ENCODE data around the gene NTSR2.

DNA sequence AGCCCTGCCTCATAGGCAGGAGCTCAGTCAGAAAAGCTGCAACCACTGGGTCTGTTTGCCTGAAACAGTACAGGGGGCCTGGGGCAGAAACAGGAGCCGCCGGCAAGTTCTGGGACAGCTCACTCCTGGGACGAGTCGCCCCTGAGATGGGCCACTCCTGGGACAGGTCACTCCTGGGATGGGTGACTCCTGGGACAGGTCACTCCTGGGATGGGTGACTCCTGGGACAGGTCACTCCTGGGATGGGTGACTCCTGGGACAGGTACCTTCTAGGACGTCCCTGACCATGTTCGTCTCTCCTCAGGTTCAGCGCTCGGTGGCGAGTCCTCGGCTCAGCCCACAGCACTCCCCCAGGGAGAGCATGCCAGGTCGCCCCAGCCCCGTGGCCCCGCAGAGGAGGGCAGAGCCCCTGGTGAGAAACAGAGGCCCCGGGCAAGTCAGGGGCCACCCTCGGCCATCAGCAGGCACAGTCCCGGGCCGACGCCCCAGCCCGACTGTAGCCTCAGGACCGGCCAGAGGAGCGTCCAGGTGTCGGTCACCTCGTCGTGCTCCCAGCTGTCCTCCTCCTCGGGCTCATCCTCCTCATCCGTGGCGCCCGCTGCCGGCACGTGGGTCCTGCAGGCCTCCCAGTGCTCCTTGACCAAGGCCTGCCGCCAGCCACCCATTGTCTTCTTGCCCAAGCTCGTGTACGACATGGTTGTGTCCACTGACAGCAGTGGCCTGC, 51.8 kb downstream of the NTSR2 start:
- TF ChIP-seq, protein P1, sequence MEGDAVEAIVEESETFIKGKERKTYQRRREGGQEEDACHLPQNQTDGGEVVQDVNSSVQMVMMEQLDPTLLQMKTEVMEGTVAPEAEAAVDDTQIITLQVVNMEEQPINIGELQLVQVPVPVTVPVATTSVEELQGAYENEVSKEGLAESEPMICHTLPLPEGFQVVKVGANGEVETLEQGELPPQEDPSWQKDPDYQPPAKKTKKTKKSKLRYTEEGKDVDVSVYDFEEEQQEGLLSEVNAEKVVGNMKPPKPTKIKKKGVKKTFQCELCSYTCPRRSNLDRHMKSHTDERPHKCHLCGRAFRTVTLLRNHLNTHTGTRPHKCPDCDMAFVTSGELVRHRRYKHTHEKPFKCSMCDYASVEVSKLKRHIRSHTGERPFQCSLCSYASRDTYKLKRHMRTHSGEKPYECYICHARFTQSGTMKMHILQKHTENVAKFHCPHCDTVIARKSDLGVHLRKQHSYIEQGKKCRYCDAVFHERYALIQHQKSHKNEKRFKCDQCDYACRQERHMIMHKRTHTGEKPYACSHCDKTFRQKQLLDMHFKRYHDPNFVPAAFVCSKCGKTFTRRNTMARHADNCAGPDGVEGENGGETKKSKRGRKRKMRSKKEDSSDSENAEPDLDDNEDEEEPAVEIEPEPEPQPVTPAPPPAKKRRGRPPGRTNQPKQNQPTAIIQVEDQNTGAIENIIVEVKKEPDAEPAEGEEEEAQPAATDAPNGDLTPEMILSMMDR (IDR thresholded peaks at IDR 0.05): no peak
- no peak for TF ChIP-seq POLR2AphosphoS5 (IDR thresholded peaks at IDR 0.05)
- TF ChIP-seq POLR2A (IDR thresholded peaks at IDR 0.05): no peak
- TF ChIP-seq EP300 (IDR thresholded peaks at IDR 0.05; ENCODE audit: low read depth): no peak

Measured in transverse colon (tissue), 4 donors.